ENCODE results near the gene ITGAV. TPM values are rescaled to one million over a fixed set of nuclear protein-coding genes. Genes with fewer than 3 reads are reported as not detected.

The ITGAV gene
- total and polyA plus RNA-seq, 7 experiments from 2014 or later = 0.37 to 9.7 (median 6.9) TPM

GRCh38 chr2:186605041-186605440 is 15.2 kb downstream of the ITGAV start:
- ATAC-seq (no peak), DNase-seq (no peak)
- no peaks in the 10 kb centered on the region for H3K27me3 Mint-ChIP-seq
- H3K9me3 Mint-ChIP-seq = no peaks in the 10 kb centered on the region
- Histone ChIP-seq H3K4me3 (ENCODE audit: low read length) (no peak overlapping the region), H3K36me3 (ENCODE audit: control insufficient read depth in 2 of 3, insufficient read depth in 3 of 3, low read length in 3 of 3) (no peaks in the 10 kb centered on the region), H3K27me3 (ENCODE audit: control insufficient read depth in 2 of 2, insufficient read depth in 2 of 2, low read length in 2 of 2) (no peaks in the 10 kb centered on the region), H3K4me1 (ENCODE audit: control insufficient read depth in 2 of 2, insufficient read depth in 2 of 2, low read length in 2 of 2) (no peaks in the 10 kb centered on the region), H3K27ac (ENCODE audit: low read depth, low read length) (no peak overlapping the region), H3K9me3 (ENCODE audit: control insufficient read depth in 2 of 3, low read length in 3 of 3) (no peaks in the 10 kb centered on the region)
- ChIA-PET POLR2A (no interaction called here), CTCF (interaction anchor here (0.5 kb wide), 1 partner anchor 1920 kb away, joined by 3 read pairs; no protein-coding TSS in a partner anchor)
- H3K4me3 Mint-ChIP-seq = no peak overlapping the region
- H3K4me1 Mint-ChIP-seq = peaks cover 0 to 4% (median 0%) of the 10 kb centered on the region in 7 donors
- H3K27ac Mint-ChIP-seq = no peak overlapping the region
- peaks cover 0 to 20% (median 6%) of the 10 kb centered on the region in 5 donors for H3K36me3 Mint-ChIP-seq
- intact Hi-C loops (cut with micrococcal nuclease) = no loop called here

GRCh38 chr2:186607660-186608324 is 17.9 kb downstream of the ITGAV start:
- Histone ChIP-seq H3K4me3 (ENCODE audit: low read length) (no peak overlapping the region), H3K27ac (ENCODE audit: low read depth, low read length) (no peak overlapping the region), H3K9me3 (ENCODE audit: control insufficient read depth in 2 of 3, low read length in 3 of 3) (no peaks in the 10 kb centered on the region), H3K27me3 (ENCODE audit: control insufficient read depth in 2 of 2, insufficient read depth in 2 of 2, low read length in 2 of 2) (no peaks in the 10 kb centered on the region), H3K4me1 (ENCODE audit: control insufficient read depth in 2 of 2, insufficient read depth in 2 of 2, low read length in 2 of 2) (no peaks in the 10 kb centered on the region), H3K36me3 (ENCODE audit: control insufficient read depth in 2 of 3, insufficient read depth in 3 of 3, low read length in 3 of 3) (no peaks in the 10 kb centered on the region)
- H3K4me1 Mint-ChIP-seq = peaks cover 0 to 1% (median 0%) of the 10 kb centered on the region in 7 donors
- DNase-seq (no peak), ATAC-seq (no peak)
- POLR2A ChIA-PET = no interaction called here
- CTCF ChIA-PET = no interaction called here
- H3K27ac Mint-ChIP-seq = no peak overlapping the region
- no peak overlapping the region for H3K4me3 Mint-ChIP-seq
- peaks cover 0 to 25% (median 6%) of the 10 kb centered on the region in 5 donors for H3K36me3 Mint-ChIP-seq
- no peaks in the 10 kb centered on the region for H3K9me3 Mint-ChIP-seq
- intact Hi-C loops (cut with micrococcal nuclease) = loop anchor here in 1 of 2 donors (2.0 kb wide), 1 partner anchor 17 kb away; the partner anchor contains the start of gene ITGAV
- no peaks in the 10 kb centered on the region for H3K27me3 Mint-ChIP-seq

GRCh38 chr2:186610785-186611184 is 20.9 kb downstream of the ITGAV start:
- Histone ChIP-seq H3K27ac (ENCODE audit: low read depth, low read length) (no peak overlapping the region), H3K27me3 (ENCODE audit: control insufficient read depth in 2 of 2, insufficient read depth in 2 of 2, low read length in 2 of 2) (no peaks in the 10 kb centered on the region), H3K4me3 (ENCODE audit: low read length) (no peak overlapping the region), H3K9me3 (ENCODE audit: control insufficient read depth in 2 of 3, low read length in 3 of 3) (no peaks in the 10 kb centered on the region), H3K4me1 (ENCODE audit: control insufficient read depth in 2 of 2, insufficient read depth in 2 of 2, low read length in 2 of 2) (no peaks in the 10 kb centered on the region), H3K36me3 (ENCODE audit: control insufficient read depth in 2 of 3, insufficient read depth in 3 of 3, low read length in 3 of 3) (no peaks in the 10 kb centered on the region)
- intact Hi-C loops (cut with micrococcal nuclease) = no loop called here
- Mint-ChIP-seq H3K27ac (no peak overlapping the region), H3K4me3 (no peak overlapping the region), H3K4me1 (peaks cover 0 to 3% (median 0%) of the 10 kb centered on the region in 7 donors), H3K36me3 (peaks cover 0 to 21% (median 6%) of the 10 kb centered on the region in 5 donors), H3K27me3 (no peaks in the 10 kb centered on the region), H3K9me3 (no peaks in the 10 kb centered on the region)
- ATAC-seq (no peak), DNase-seq (no peak)
- CTCF ChIA-PET = no interaction called here
- POLR2A ChIA-PET = interaction anchor here (0.6 kb wide), 1 partner anchor 24 kb away, joined by 4 read pairs; no protein-coding TSS in a partner anchor

GRCh38 chr2:186611526-186611925 is 21.7 kb downstream of the ITGAV start:
- Mint-ChIP-seq H3K9me3 (no peaks in the 10 kb centered on the region), H3K4me3 (no peak overlapping the region), H3K4me1 (peaks cover 0 to 1% (median 0%) of the 10 kb centered on the region in 7 donors), H3K36me3 (peaks cover 0 to 17% (median 4%) of the 10 kb centered on the region in 5 donors), H3K27ac (no peak overlapping the region), H3K27me3 (no peaks in the 10 kb centered on the region)
- intact Hi-C loops (cut with micrococcal nuclease) = no loop called here
- Histone ChIP-seq H3K36me3 (ENCODE audit: control insufficient read depth in 2 of 3, insufficient read depth in 3 of 3, low read length in 3 of 3) (no peaks in the 10 kb centered on the region), H3K9me3 (ENCODE audit: control insufficient read depth in 2 of 3, low read length in 3 of 3) (no peaks in the 10 kb centered on the region), H3K4me1 (ENCODE audit: control insufficient read depth in 2 of 2, insufficient read depth in 2 of 2, low read length in 2 of 2) (no peaks in the 10 kb centered on the region), H3K27ac (ENCODE audit: low read depth, low read length) (no peak overlapping the region), H3K27me3 (ENCODE audit: control insufficient read depth in 2 of 2, insufficient read depth in 2 of 2, low read length in 2 of 2) (no peaks in the 10 kb centered on the region), H3K4me3 (ENCODE audit: low read length) (no peak overlapping the region)
- ChIA-PET POLR2A (interaction anchor here (0.6 kb wide), 2 partner anchors 23 to 26 kb away, joined by 4 read pairs; no protein-coding TSS in a partner anchor), CTCF (interaction anchor here (0.7 to 1.0 kb wide), 4 partner anchors 17 to 107 kb away, joined by 3 to 7 read pairs (median 4); no protein-coding TSS in a partner anchor)
- DNase-seq (no peak), ATAC-seq (no peak)

- no peaks in the 10 kb centered on the region for H3K9me3 Mint-ChIP-seq
- CTCF ChIA-PET = interaction anchor here (0.7 to 1.0 kb wide), 4 partner anchors 16 to 108 kb away, joined by 3 to 7 read pairs (median 4); no protein-coding TSS in a partner anchor
- Histone ChIP-seq H3K36me3 (ENCODE audit: control insufficient read depth in 2 of 3, insufficient read depth in 3 of 3, low read length in 3 of 3) (no peaks in the 10 kb centered on the region), H3K4me3 (ENCODE audit: low read length) (no peak overlapping the region), H3K9me3 (ENCODE audit: control insufficient read depth in 2 of 3, low read length in 3 of 3) (no peaks in the 10 kb centered on the region), H3K27me3 (ENCODE audit: control insufficient read depth in 2 of 2, insufficient read depth in 2 of 2, low read length in 2 of 2) (no peaks in the 10 kb centered on the region), H3K4me1 (ENCODE audit: control insufficient read depth in 2 of 2, insufficient read depth in 2 of 2, low read length in 2 of 2) (no peaks in the 10 kb centered on the region), H3K27ac (ENCODE audit: low read depth, low read length) (no peak overlapping the region)
- DNase-seq = no peak
- H3K4me3 Mint-ChIP-seq = no peak overlapping the region
- H3K4me1 Mint-ChIP-seq = peaks cover 0 to 1% (median 0%) of the 10 kb centered on the region in 7 donors
- no peaks in the 10 kb centered on the region for H3K27me3 Mint-ChIP-seq
- POLR2A ChIA-PET = interaction anchor here (0.6 kb wide), 1 partner anchor 25 kb away, joined by 4 read pairs; no protein-coding TSS in a partner anchor
- H3K27ac Mint-ChIP-seq = no peak overlapping the region
- intact Hi-C loops (cut with micrococcal nuclease) = no loop called here
- H3K36me3 Mint-ChIP-seq = peaks cover 0 to 13% (median 0%) of the 10 kb centered on the region in 5 donors
- ATAC-seq = no peak
Measured at GRCh38 chr2:186612026-186612425, 22.2 kb downstream of the ITGAV start.

GRCh38 chr2:186612555-186613440 is 22.9 kb downstream of the ITGAV start:
- no peaks in the 10 kb centered on the region for H3K36me3 ChIP-seq (ENCODE audit: control insufficient read depth in 2 of 3, insufficient read depth in 3 of 3, low read length in 3 of 3)
- H3K27me3 ChIP-seq (ENCODE audit: control insufficient read depth in 2 of 2, insufficient read depth in 2 of 2, low read length in 2 of 2) = no peaks in the 10 kb centered on the region
- H3K4me3 Mint-ChIP-seq = no peak overlapping the region
- ChIA-PET POLR2A (no interaction called here), CTCF (interaction anchor here (1.0 kb wide), 1 partner anchor 108 kb away, joined by 4 read pairs; no protein-coding TSS in a partner anchor)
- DNase-seq (no peak), ATAC-seq (no peak)
- no peak overlapping the region for H3K4me3 ChIP-seq (ENCODE audit: low read length)
- H3K9me3 Mint-ChIP-seq = no peaks in the 10 kb centered on the region
- intact Hi-C loops (cut with micrococcal nuclease) = no loop called here
- peaks cover 0 to 1% (median 0%) of the 10 kb centered on the region in 7 donors for H3K4me1 Mint-ChIP-seq
- H3K36me3 Mint-ChIP-seq = peaks cover 0 to 14% (median 0%) of the 10 kb centered on the region in 5 donors
- H3K4me1 ChIP-seq (ENCODE audit: control insufficient read depth in 2 of 2, insufficient read depth in 2 of 2, low read length in 2 of 2) = no peaks in the 10 kb centered on the region
- H3K27ac ChIP-seq (ENCODE audit: low read depth, low read length) = no peak overlapping the region
- no peaks in the 10 kb centered on the region for H3K27me3 Mint-ChIP-seq
- H3K9me3 ChIP-seq (ENCODE audit: control insufficient read depth in 2 of 3, low read length in 3 of 3) = no peaks in the 10 kb centered on the region
- H3K27ac Mint-ChIP-seq = no peak overlapping the region

Data from naive thymus-derived CD4-positive, alpha-beta T cell (primary cell).